ENCODE data around the gene PCDH18.
"Not testable (repeated sequence)": the region's sequence is repeated elsewhere in the genome, so short reads cannot be mapped to it uniquely, and the experiment has no call there.

Gene PCDH18

DNA sequence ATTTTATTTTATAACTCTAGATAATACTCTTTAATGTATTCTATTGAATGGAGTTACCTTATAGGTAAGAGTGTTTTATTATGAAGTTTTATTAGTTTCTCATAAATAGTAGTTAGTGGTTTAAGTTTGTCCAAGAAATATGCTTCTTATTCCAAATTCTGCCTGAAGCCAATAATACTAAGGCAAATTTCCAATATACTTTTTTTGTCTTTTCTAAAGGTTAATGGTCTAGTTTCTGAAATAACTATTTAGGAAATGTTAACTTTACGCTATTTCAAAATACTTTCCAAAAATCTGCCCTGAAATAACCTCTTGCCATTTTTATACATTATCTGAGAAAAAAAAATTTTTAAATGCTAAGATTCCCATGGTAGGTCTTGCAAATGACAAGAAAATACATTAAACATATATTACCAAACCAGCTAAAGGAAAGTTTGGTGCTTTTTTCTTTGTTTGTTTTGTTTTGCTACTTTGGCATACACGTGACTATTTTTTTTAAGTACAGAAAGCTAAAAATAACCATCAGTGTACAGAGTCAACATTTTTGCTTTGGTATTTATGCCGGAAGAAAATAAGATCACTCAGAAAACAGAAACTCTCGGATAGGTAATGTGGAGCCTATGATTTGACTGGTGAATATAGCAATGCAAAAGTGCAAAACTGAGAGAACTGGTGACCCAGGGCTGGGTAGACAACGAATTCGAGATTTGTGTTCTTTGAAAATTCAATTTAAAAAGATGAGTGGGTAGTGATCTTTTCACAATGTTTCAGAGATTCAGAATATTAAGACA lies 29.8 kb downstream of the PCDH18 start (continued):
- TF ChIP-seq, protein P1, sequence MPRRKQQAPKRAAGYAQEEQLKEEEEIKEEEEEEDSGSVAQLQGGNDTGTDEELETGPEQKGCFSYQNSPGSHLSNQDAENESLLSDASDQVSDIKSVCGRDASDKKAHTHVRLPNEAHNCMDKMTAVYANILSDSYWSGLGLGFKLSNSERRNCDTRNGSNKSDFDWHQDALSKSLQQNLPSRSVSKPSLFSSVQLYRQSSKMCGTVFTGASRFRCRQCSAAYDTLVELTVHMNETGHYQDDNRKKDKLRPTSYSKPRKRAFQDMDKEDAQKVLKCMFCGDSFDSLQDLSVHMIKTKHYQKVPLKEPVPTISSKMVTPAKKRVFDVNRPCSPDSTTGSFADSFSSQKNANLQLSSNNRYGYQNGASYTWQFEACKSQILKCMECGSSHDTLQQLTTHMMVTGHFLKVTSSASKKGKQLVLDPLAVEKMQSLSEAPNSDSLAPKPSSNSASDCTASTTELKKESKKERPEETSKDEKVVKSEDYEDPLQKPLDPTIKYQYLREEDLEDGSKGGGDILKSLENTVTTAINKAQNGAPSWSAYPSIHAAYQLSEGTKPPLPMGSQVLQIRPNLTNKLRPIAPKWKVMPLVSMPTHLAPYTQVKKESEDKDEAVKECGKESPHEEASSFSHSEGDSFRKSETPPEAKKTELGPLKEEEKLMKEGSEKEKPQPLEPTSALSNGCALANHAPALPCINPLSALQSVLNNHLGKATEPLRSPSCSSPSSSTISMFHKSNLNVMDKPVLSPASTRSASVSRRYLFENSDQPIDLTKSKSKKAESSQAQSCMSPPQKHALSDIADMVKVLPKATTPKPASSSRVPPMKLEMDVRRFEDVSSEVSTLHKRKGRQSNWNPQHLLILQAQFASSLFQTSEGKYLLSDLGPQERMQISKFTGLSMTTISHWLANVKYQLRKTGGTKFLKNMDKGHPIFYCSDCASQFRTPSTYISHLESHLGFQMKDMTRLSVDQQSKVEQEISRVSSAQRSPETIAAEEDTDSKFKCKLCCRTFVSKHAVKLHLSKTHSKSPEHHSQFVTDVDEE (CRISPR knock-in tag; IDR thresholded peaks at IDR 0.05), result no peak
- TF ChIP-seq ZNF70 (CRISPR knock-in tag; IDR thresholded peaks at IDR 0.05), result no peak

GRCh38 chr4:137496267-137496666 lies 36.0 kb downstream of the PCDH18 start:
- ATAC-seq, result not testable (repeated sequence)

GRCh38 chr4:137495578-137495977 lies 36.7 kb downstream of the PCDH18 start:
- TF ChIP-seq ESRRG (CRISPR knock-in tag; IDR thresholded peaks at IDR 0.05), result no peak
- no peak for TF ChIP-seq TCF4 (CRISPR knock-in tag; IDR thresholded peaks at IDR 0.05; ENCODE audit: borderline replicate concordance)
- no peak for TF ChIP-seq ISL1 (CRISPR knock-in tag; IDR thresholded peaks at IDR 0.05)
- no peak for TF ChIP-seq TOX (CRISPR knock-in tag; IDR thresholded peaks at IDR 0.05; ENCODE audit: borderline replicate concordance)
- no peak for TF ChIP-seq ARNTL (CRISPR knock-in tag; IDR thresholded peaks at IDR 0.05; ENCODE audit: borderline replicate concordance, low read depth)
- ATAC-seq, result no peak

GRCh38 chr4:137483313-137483959 lies 48.9 kb downstream of the PCDH18 start:
- not testable (repeated sequence) for ATAC-seq

GRCh38 chr4:137479657-137480056 lies 52.6 kb downstream of the PCDH18 start:
- not testable (repeated sequence) for ATAC-seq

DNA sequence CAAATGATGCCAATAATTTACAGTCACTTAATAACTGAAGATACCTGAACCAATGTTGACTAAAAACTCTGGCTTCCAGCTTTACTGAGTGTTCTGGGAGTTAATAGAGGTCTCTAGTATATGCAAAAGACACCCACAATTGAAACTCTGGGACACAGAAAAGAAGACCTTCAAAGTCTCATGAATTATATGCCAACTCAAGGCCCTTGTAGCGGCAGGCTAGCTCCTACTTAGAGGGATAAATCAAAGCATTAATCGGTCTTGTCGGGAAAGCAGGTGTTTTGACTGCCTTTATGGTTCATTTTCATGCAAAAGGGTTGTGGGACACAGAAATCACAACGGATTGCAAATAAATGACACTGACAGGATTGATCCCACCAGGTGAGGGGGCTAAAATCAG lies 55.9 kb downstream of the PCDH18 start:
- TF ChIP-seq GLIS3 (CRISPR knock-in tag; IDR thresholded peaks at IDR 0.05) (no peak), POU6F1 (CRISPR knock-in tag; IDR thresholded peaks at IDR 0.05; ENCODE audit: borderline replicate concordance, low read depth) (no peak), ESRRG (CRISPR knock-in tag; IDR thresholded peaks at IDR 0.05) (no peak), PPARA (CRISPR knock-in tag; IDR thresholded peaks at IDR 0.05; ENCODE audit: borderline replicate concordance) (no peak), ZNF70 (CRISPR knock-in tag; IDR thresholded peaks at IDR 0.05) (no peak), OSR1 (CRISPR knock-in tag; IDR thresholded peaks at IDR 0.05) (no peak), ISL1 (CRISPR knock-in tag; IDR thresholded peaks at IDR 0.05) (no peak), TOX (CRISPR knock-in tag; IDR thresholded peaks at IDR 0.05; ENCODE audit: borderline replicate concordance) (no peak), ZC3H10 (CRISPR knock-in tag; IDR thresholded peaks at IDR 0.05) (no peak), ZFP3 (CRISPR knock-in tag; IDR thresholded peaks at IDR 0.05) (no peak), ZFP30 (CRISPR knock-in tag; IDR thresholded peaks at IDR 0.05) (no peak), BACH2 (CRISPR knock-in tag; IDR thresholded peaks at IDR 0.05; ENCODE audit: borderline replicate concordance) (no peak), SNAI2 (CRISPR knock-in tag; IDR thresholded peaks at IDR 0.05) (no peak), CSDC2 (CRISPR knock-in tag; IDR thresholded peaks at IDR 0.05) (no peak)
- TF ChIP-seq, protein P1 (CRISPR knock-in tag; IDR thresholded peaks at IDR 0.05), result no peak
- TF ChIP-seq, protein P2, sequence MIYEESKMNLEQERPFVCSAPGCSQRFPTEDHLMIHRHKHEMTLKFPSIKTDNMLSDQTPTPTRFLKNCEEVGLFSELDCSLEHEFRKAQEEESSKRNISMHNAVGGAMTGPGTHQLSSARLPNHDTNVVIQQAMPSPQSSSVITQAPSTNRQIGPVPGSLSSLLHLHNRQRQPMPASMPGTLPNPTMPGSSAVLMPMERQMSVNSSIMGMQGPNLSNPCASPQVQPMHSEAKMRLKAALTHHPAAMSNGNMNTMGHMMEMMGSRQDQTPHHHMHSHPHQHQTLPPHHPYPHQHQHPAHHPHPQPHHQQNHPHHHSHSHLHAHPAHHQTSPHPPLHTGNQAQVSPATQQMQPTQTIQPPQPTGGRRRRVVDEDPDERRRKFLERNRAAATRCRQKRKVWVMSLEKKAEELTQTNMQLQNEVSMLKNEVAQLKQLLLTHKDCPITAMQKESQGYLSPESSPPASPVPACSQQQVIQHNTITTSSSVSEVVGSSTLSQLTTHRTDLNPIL (CRISPR knock-in tag; IDR thresholded peaks at IDR 0.05; ENCODE audit: low read depth), result no peak
- no peak; the same call in 2 of the 3 replicates for ATAC-seq
